GM19397 (cell line): ENCODE data around the gene GCH1.
"Not testable (repeated sequence)": the region's sequence is repeated elsewhere in the genome, so short reads cannot be mapped to it uniquely, and the experiment has no call there.

Experiments
- ATAC-seq: cut with Tn5 transposase; IDR thresholded peaks from one replicate; pipeline ENCODE4 v1.9.1; 2021; ENCODE audit warnings: mild to moderate bottlenecking, moderate library complexity; ENCODE audit not compliant: unreplicated experiment

The GCH1 gene

DNA sequence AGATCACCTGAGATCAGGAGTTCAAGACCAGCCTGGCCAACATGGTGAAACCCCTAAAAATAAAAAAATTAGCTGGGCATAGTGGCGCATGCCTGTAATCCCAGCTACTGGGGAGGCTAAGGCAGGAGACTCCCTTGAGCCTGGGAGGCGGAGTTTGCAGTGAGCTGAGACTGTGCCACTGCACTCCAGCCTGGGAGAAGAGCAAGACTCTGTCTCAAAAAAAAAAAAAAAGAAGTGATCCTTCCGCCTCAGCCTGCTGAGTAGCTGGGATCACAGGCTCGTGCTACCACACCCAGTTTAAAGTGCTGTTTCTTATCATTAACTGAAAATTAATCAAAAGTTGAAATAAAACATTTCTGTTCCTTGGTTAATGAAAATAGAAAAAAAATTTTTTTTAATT is 6.3 kb upstream of the GCH1 start:
- ATAC-seq = not testable (repeated sequence)

- no peak for ATAC-seq
These were observed 5.6 kb upstream of the GCH1 start for GRCh38 chr14:54908190-54908589.

GRCh38 chr14:54906075-54906474 is 3.4 kb upstream of the GCH1 start:
- no peak for ATAC-seq

DNA sequence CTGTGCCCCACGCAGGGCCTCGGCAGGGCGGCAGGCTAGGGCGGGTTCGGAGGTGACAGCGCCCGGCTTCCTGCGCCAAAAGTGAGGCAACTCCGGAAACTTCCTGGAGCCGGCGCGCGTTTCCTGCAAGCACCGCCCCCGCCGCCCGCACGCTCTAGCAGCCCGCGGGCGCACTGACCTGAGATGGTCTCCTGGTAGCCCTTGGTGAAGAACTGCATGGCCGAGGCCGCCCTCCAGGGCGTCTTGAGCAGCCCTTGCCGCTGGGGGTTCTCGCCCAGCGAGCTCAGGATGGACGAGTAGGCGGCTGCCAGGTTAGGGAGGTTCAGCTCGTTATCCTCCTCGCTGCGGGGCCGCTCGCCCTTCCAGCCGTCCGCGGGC is 494 bp downstream of the GCH1 start:
- peak; percentile 53 for ATAC-seq

DNA sequence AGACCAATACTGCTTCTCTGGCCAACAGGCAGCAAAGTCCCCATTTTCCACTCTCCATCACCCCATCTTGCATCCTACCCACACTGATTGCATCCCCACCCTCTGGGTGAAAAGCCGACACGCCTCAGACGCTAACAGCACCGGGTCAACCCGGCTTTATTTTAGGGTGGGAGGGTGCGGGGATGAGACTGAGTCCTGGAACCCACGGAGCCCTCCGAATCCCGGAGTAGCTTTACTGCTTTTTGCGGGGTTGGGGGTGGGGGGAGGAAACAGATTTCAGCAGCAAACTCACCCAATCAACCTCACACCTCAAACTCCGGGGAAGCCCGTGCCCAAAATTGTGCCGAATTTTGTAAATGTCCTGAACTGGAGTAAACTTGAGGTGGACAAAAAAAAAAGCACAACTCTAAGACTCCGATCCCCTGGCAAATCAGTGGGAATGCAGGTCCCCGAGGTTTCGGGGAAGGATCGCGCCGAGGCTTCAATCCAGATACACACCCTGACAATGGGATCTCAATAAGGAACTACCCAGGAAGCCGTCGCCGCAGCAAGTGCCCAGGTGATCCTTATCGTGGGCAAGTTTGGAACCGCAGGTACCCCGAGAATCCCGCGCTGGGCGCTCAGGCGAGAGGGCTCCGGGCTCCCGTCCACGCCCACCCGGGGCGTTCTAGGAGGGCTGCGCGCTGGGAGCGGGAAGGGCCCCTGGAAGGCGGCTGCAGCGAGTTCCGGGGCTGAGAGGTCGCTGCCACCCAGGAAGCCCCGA is 1.1 kb downstream of the GCH1 start:
- no peak for ATAC-seq

GRCh38 chr14:54899573-54899972 is 3.1 kb downstream of the GCH1 start:
- no peak for ATAC-seq

DNA sequence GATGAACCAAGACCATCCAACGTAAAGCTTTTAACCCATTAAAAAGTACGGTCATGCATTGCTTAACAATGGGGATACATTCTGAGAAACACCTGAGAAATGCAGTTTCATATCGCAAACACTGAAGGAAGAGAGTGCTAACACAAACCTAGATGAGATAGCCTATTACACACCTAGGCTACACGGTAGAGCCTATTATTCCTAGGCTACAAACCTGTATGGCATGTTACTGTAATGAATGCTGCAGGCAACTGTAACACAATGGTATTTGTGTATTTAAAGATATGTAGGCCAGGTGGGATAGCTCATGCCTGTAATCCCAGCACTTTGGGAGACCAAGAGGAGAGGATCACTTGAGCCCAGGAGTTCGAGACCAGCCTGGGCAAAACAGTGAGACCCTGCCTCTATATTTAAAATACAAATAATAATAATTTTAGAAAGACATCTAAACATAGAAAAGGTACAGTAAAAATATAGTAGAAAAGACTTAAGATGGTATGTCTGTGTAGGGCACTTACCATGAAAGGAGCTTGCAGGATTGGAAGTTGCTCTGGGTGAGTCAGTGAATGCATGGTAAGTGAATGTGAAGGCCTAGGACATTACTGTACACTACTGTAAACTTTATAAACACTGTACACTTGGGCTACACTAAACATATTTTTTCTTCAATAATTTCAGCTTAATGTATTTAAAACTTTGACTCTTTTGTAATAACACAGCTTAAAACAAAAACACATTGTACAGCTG is 4.6 kb downstream of the GCH1 start:
- not testable (repeated sequence) for ATAC-seq

DNA sequence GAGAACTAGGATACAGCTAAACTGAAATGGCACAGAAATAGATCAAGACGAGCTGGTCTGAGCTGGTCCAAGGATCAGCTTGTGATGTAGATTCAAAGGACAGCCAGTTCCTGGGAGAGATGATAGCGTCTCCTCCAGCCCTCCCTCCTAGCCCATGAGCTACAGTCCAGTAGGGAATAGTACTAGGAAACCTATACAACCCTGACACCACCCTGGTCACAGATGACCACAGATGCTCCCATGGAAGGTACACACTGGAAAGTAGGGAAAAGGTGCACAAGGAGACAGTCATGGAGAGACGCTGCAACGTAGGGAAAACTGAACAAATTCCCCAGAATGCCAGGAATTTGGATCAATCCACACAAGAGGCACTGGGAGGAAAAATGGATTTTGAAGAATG is 6.9 kb downstream of the GCH1 start:
- no peak for ATAC-seq

DNA sequence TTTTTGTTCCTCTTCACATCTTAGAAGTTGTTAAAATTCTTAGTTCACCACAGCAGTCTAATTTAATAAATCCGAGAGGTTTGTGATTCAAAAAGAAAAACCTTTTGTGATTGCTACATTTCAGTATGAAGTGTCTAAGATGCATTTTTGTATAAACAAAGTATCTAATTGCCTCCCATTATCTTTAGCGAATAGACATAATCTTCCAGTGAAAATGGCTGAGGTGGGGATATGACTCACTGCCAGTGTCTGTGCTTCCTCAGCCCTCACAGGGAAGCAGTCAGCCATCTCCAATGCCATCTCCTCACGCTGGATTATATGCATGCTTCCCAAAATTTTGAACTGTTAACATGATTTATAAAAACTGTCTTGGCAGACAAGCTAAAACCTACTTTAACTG is 7.6 kb downstream of the GCH1 start:
- no peak for ATAC-seq

DNA sequence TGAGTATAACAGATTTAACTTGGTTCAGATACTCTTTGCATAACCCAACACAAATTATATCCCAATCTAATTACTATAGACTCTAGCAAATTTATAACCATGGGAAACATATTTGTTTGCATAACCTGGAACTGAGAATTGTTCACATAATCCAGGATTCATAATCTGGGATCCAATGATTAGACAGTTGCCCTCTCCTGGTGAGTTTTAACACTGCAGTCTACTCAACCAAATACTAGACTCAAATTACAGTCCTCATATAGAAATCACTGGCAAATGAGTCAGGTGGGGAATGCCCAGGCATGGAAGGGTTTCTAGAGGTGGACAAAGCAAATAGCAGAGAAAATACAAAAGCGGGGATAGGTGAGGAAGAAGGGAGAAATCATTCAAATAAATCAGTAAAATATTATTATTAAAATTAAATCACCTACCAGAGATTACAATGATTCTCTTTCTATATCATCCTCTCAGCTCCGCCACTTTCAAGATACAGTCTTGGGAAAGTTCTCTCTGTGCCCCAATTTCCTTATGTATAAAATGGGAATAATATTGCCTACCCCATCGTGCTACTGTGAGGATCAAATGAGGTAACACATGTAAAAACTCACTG is 9.4 kb downstream of the GCH1 start:
- no peak for ATAC-seq

DNA sequence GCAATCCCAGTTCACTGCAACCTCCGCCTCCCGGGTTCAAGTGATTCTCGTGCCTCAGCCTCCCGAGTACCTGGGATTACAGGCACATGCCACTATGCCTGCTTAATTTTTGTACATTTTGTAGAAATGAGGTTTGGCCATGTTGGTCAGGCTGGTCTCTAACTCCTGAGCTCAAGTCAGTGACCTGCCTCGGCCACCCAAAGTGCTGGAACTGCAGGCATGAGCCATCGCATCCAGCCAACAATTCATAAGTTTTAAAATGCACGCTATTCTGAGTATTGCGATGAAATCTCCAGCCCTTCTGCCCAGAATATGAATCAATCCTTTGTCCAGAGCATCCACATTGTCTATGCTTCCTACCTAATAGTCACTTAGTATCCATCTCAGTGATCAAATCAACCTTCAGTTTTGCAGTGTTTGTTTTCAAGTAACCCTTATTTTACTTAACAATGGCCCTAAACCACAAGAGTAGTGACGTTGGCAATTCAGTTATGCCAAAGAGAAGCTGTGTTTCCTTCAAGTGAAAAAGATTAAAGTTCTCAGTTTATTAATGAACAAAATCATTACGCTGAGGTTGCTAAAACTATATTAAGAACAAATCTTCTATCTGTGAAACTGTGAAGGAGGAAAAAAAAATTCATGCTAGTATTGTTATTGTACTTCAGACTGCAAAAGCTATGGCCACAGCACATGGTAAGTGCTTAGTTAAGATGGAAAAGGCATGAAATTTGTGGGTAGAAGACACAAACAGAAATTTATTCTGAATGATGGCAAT is 11.0 kb downstream of the GCH1 start:
- no peak for ATAC-seq

- peak; percentile 63 for ATAC-seq
These were observed 11.8 kb downstream of the GCH1 start for GRCh38 chr14:54890788-54891187.

- ATAC-seq = no peak
These were observed 12.7 kb downstream of the GCH1 start for GRCh38 chr14:54889919-54890318.

DNA sequence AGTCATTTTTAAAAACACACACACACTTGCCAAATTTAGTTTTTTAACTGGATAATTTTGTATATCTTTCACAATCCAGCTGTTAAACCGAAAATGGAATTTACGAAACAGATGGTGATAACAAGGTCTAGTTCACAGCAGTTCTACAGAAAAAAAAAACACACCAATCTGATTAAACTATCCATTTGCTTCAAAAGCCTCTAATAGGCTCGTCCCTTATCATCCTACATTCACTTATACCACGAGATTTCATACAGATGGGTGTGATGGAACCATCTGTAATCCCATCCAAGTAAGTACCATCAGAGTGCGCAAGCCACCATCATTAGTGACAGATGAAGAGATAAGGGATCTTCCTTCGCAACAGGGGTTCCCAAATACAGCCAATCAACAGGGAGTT is 20.1 kb downstream of the GCH1 start:
- no peak for ATAC-seq

GRCh38 chr14:54881761-54882401 is 20.7 kb downstream of the GCH1 start:
- ATAC-seq = peak; percentile 41

DNA sequence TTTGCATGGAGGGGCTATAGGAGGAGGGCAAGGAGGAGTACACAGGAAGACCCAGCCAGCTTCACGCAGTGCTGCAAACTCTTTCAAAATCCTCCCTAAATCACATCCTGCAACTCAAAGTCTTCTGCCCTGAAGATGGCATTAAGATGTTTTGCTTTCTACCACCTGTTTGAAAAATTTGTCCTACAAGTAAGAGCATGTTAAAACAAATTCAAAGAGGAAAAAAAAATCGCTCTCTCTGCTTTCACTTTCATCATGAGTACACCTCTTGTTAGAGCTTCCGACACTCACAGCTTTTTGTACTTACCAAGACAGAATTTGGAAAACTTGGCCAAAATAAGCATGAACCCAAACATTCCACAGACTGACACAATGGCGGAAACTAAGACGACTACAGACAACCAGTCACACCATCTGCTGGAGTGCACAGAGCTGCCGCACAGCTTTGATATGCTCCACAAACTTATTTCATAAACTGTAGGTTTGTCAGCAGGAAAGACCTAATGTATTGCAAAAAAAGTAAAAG is 21.3 kb downstream of the GCH1 start:
- ATAC-seq = peak; percentile 51

- no peak for ATAC-seq
These were observed 25.0 kb downstream of the GCH1 start for GRCh38 chr14:54877703-54878021.

GRCh38 chr14:54877015-54877702 is 25.5 kb downstream of the GCH1 start:
- ATAC-seq = no peak

DNA sequence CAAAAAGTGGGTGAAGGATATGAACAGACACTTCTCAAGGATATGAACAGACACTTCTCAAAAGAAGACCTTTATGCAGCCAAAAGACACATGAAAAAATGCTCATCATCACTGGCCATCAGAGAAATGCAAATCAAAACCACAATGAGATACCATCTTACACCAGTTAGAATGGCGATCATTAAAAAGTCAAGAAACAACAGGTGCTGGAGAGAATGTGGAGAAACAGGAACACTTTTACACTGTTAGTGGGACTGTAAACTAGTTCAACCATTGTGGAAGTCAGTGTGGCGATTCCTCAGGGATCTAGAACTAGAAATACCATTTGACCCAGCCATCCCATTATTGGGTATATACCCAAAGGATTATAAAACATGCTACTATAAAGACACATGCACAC is 27.0 kb downstream of the GCH1 start:
- not testable (repeated sequence) for ATAC-seq
